ENCODE measurements around the gene OR52E8. TPM values are rescaled to one million over a fixed set of nuclear protein-coding genes. Genes with fewer than 3 reads are reported as not detected.

Gene OR52E8
- total RNA-seq, 1 donor from 2014 or later, result not detected

DNA sequence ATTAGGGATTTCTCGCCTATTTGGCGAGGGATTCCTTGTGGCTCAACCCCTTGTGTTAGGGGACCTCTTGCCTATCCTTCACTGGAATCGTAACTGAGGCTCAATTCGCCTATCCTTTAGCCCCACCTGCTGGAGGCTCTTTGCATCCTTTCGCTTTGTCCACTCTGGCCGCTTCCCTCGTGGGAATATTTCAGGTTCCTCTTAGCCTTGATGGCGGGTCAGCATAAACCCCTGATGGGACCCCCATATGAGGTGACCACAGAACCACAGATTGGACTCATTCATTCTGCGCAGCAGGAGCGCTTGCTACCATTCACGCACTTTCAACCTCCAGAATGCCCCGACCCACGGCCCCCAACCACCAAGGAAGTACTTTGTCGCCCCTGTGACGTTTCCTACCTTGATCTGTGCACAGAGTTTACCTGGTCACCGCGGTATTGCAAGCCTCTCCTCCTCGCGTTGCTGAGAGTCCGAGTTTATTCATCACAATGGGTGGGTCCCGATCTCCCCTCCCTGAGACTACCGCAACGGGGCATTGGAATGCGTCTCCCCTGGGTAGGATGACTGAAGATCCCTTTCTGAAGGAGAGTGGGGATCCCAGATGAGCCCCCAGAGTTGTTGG is 48.9 kb downstream of the OR52E8 start, which contains the start of gene OR52N2:
Gene OR52N2 (plus strand): TSS at position 425 of the 622 bp plus-strand sequence. CDS start 11,412 bp downstream, outside the sequence.
- TF ChIP-seq, protein P1, sequence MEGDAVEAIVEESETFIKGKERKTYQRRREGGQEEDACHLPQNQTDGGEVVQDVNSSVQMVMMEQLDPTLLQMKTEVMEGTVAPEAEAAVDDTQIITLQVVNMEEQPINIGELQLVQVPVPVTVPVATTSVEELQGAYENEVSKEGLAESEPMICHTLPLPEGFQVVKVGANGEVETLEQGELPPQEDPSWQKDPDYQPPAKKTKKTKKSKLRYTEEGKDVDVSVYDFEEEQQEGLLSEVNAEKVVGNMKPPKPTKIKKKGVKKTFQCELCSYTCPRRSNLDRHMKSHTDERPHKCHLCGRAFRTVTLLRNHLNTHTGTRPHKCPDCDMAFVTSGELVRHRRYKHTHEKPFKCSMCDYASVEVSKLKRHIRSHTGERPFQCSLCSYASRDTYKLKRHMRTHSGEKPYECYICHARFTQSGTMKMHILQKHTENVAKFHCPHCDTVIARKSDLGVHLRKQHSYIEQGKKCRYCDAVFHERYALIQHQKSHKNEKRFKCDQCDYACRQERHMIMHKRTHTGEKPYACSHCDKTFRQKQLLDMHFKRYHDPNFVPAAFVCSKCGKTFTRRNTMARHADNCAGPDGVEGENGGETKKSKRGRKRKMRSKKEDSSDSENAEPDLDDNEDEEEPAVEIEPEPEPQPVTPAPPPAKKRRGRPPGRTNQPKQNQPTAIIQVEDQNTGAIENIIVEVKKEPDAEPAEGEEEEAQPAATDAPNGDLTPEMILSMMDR (IDR thresholded peaks at IDR 0.05; ENCODE audit: borderline replicate concordance), result peak; percentile 84
- no peak within 1 kb of the TSS for H3K27ac ChIP-seq (replicated peaks)
- peaks cover 8% of the 10 kb centered on the region for H3K27me3 ChIP-seq (ENCODE audit: low read depth)
- peak within 1 kb of the TSS; percentile 67 for H3K4me3 ChIP-seq
- peak; percentile 54 for DNase-seq
- H3K36me3 ChIP-seq, result no peaks in the 10 kb centered on the region
- intact Hi-C loops (cut with micrococcal nuclease), result loop anchor here (5.0 kb wide), 1 partner anchor 336 kb away; no protein-coding TSS in a partner anchor
- H3K9me3 ChIP-seq (replicated peaks), result peaks cover 7% of the 10 kb centered on the region
- H3K4me1 ChIP-seq, result peaks cover 12% of the 10 kb centered on the region

DNA sequence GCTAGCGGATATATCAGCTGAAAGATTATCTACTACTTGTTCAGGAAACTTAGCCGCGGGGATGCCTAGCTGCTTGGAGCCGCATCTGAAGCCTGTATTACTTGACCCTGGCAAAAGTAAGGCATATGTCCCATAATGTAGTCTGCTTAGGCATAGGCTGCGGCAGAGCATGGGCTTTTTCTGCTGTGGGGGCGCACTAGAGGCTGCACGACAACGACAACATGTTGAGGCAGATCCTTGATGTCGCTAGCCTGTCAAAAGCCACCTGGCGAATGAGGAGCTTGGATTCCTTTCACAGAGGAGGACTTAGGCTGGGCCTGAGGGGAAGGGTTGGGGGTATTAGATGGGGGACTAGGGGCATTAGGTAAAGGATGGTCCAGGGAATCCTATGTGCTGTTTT is 49.9 kb downstream of the OR52E8 start:
- TF ChIP-seq, protein P1 (IDR thresholded peaks at IDR 0.05; ENCODE audit: borderline replicate concordance), result no peak
- Histone ChIP-seq H3K27ac (replicated peaks) (no peak overlapping the region), H3K4me3 (no peak overlapping the region), H3K36me3 (no peaks in the 10 kb centered on the region), H3K9me3 (replicated peaks) (peaks cover 10% of the 10 kb centered on the region), H3K27me3 (ENCODE audit: low read depth) (peaks cover 8% of the 10 kb centered on the region), H3K4me1 (peaks cover 12% of the 10 kb centered on the region)
- no peak for DNase-seq
- intact Hi-C loops (cut with micrococcal nuclease), result loop anchor here (5.0 kb wide), 1 partner anchor 335 kb away; no protein-coding TSS in a partner anchor

Other genes with a start within 250 kb of the OR52E8 start
- 1.7 TPM for gene TRIM34, start 232.7 kb downstream of the OR52E8 start, total RNA-seq
- gene TRIM5, start 172.6 kb downstream of the OR52E8 start, total RNA-seq, result 8.4 TPM
- 16.6 TPM for gene TRIM22, start 167.9 kb downstream of the OR52E8 start, total RNA-seq
- gene OR56B1, start 121.2 kb downstream of the OR52E8 start, total RNA-seq, result not detected
- not detected for gene OR52N4, start 103.4 kb downstream of the OR52E8 start, total RNA-seq
- not detected for gene OR52N5, start 74.3 kb downstream of the OR52E8 start, total RNA-seq
- gene OR52N1, start 66.4 kb downstream of the OR52E8 start, total RNA-seq, result not detected
- gene OR52N2, start 48.8 kb downstream of the OR52E8 start, total RNA-seq, result not detected
- not detected for gene OR52E6, start 15.8 kb downstream of the OR52E8 start, total RNA-seq
- gene OR52E4, start 22.9 kb upstream of the OR52E8 start, total RNA-seq, result not detected
- not detected for gene OR52E5, start 35.5 kb upstream of the OR52E8 start, total RNA-seq
- gene OR56A3, start 84.6 kb upstream of the OR52E8 start, total RNA-seq, result not detected
- gene OR56A5, start 110.8 kb upstream of the OR52E8 start, total RNA-seq, result not detected
- gene OR52L1, start 129.3 kb upstream of the OR52E8 start, total RNA-seq, result not detected
- not detected for gene OR56A4, start 149.3 kb upstream of the OR52E8 start, total RNA-seq
- gene OR56A1, start 173.1 kb upstream of the OR52E8 start, total RNA-seq, result not detected
- gene OR56B4, start 250.0 kb upstream of the OR52E8 start, total RNA-seq, result not detected